Measurements from ENCODE around the gene CDC6.

GRCh38 chr17:40338941-40339649, 51.4 kb downstream of the CDC6 start:
- TF ChIP-seq POLR2A (IDR thresholded peaks at IDR 0.05; ENCODE audit: low read depth, low read length) (no peak), CTCF (IDR thresholded peaks at IDR 0.05; ENCODE audit: extremely low read depth in 1 of 2, insufficient read depth in 1 of 2, low read depth in 1 of 2, low read length in 2 of 2) (no peak), POLR2AphosphoS5 (IDR thresholded peaks at IDR 0.05; ENCODE audit: insufficient read depth, low read depth, low read length) (no peak), MYC (IDR thresholded peaks at IDR 0.05; ENCODE audit: low read depth, low read length) (no peak), EZH2 (IDR thresholded peaks at IDR 0.05; ENCODE audit: borderline replicate concordance, low read depth, low read length, severe bottlenecking) (no peak), JUN (IDR thresholded peaks at IDR 0.05; ENCODE audit: borderline replicate concordance, insufficient read depth, insufficient read length, low read depth) (no peak), FOS (IDR thresholded peaks at IDR 0.05; ENCODE audit: borderline replicate concordance, insufficient read depth, low read length) (no peak), MAX (IDR thresholded peaks at IDR 0.05; ENCODE audit: insufficient read depth, insufficient read length) (no peak)

Measured in endothelial cell of umbilical vein (primary cell).